BJ (cell line): ENCODE results near the gene XBP1. TPM values are rescaled to one million over a fixed set of nuclear protein-coding genes. Genes with fewer than 3 reads are reported as not detected.

ENCODE experiments used
- CTCF ChIA-PET: fragments of 350-600 bp; formaldehyde crosslinking; extraction: SDS; loops from one replicate; lab custom pipeline; 2021; ENCODE audit warnings: antibody characterized with exemption, inconsistent platforms; lab: Yijun Ruan, JAX
- POLR2A ChIA-PET: fragments of 300-600 bp; sonication (Branson Sonifier 250); formaldehyde crosslinking; extraction: SDS; loops from one replicate; lab custom pipeline; 2021; ENCODE audit warnings: antibody characterized with exemption; lab: Charles Lee
- DNase-seq: peaks from one replicate; pipeline ENCODE4 v3.0.0-alpha.2; 2011; ENCODE audit warnings: low read depth
- H3K27me3 ChIP-seq: 2 replicates; pipeline ENCODE4 v1.6.0; 2011; ENCODE audit warnings: low read length; ENCODE audit not compliant: control insufficient read depth, insufficient read depth
- H3K36me3 ChIP-seq: 2 replicates; pipeline ENCODE4 v1.5.1; 2011; ENCODE audit warnings: low read length; ENCODE audit not compliant: control insufficient read depth, insufficient read depth
- H3K4me3 ChIP-seq: 2 replicates; pipeline ENCODE4 v1.5.1; 2011; ENCODE audit warnings: low read depth, mild to moderate bottlenecking, control low read depth, low read length
- CTCF ChIP-seq: IDR thresholded peaks from 2 replicates; pipeline ENCODE4 v1.5.1; 2011; ENCODE audit warnings: low read depth, mild to moderate bottlenecking, control low read depth, inconsistent platforms, low read length, moderate library complexity; ENCODE audit not compliant: insufficient read depth
- polyA plus RNA-seq: library from polyadenylated mRNA; depleted of rRNA; stranded (reverse); fragments of >200 nt; gene quantifications from 2 replicates; pipeline ENCODE4 v1.2.3, GENCODE V29; 2011

XBP1 gene
- polyA plus RNA-seq, 1 experiment, result 223 TPM

GRCh38 chr22:28838971-28839370 is 38.6 kb upstream of the XBP1 start:
- CTCF ChIA-PET, result interaction anchor here (0.6 to 1.1 kb wide), 3 partner anchors 21 to 238 kb away, joined by 3 read pairs; no protein-coding TSS in a partner anchor
- no peaks in the 10 kb centered on the region for H3K36me3 ChIP-seq
- DNase-seq, result no peak
- POLR2A ChIA-PET, result no interaction called here
- H3K27me3 ChIP-seq, result no peaks in the 10 kb centered on the region
- no peak for TF ChIP-seq CTCF
- no peak overlapping the region for H3K4me3 ChIP-seq

- POLR2A ChIA-PET, result no interaction called here
- H3K27me3 ChIP-seq, result no peaks in the 10 kb centered on the region
- TF ChIP-seq CTCF, result no peak
- CTCF ChIA-PET, result interaction anchor here (0.9 to 3.1 kb wide), 3 partner anchors 9 to 237 kb away, joined by 3 to 17 read pairs (median 6); no protein-coding TSS in a partner anchor
- no peaks in the 10 kb centered on the region for H3K36me3 ChIP-seq
- DNase-seq, result no peak
- no peak overlapping the region for H3K4me3 ChIP-seq
Measured at GRCh38 chr22:28837640-28838039, 37.3 kb upstream of the XBP1 start.

GRCh38 chr22:28835630-28836189 is 35.3 kb upstream of the XBP1 start:
- POLR2A ChIA-PET, result no interaction called here
- CTCF ChIA-PET, result interaction anchor here (0.9 to 3.1 kb wide), 2 partner anchors 10 to 235 kb away, joined by 3 to 17 read pairs; no protein-coding TSS in a partner anchor
- no peaks in the 10 kb centered on the region for H3K27me3 ChIP-seq
- no peak for DNase-seq
- no peak for TF ChIP-seq CTCF
- H3K36me3 ChIP-seq, result 0 out of 2 replicates have a peak, but pooled peaks cover 2% of the 10 kb centered on the region
- H3K4me3 ChIP-seq, result no peak overlapping the region

- no peak for DNase-seq
- no peak overlapping the region for H3K4me3 ChIP-seq
- no peak for TF ChIP-seq CTCF
- ChIA-PET CTCF (interaction anchor here (1.8 to 9.0 kb wide), 2 partner anchors 207 to 233 kb away, joined by 4 to 154 read pairs; no protein-coding TSS in a partner anchor), POLR2A (no interaction called here)
- 0 out of 2 replicates have a peak, but pooled peaks cover 2% of the 10 kb centered on the region for H3K36me3 ChIP-seq
- H3K27me3 ChIP-seq, result no peaks in the 10 kb centered on the region
Measured at GRCh38 chr22:28833276-28833923, 33.0 kb upstream of the XBP1 start.

- ChIA-PET CTCF (interaction anchor here (1.4 to 9.0 kb wide), 3 partner anchors 208 to 232 kb away, joined by 3 to 154 read pairs (median 4); no protein-coding TSS in a partner anchor), POLR2A (no interaction called here)
- DNase-seq, result no peak
- no peaks in the 10 kb centered on the region for H3K27me3 ChIP-seq
- no peak for TF ChIP-seq CTCF
- H3K4me3 ChIP-seq, result no peak overlapping the region
- H3K36me3 ChIP-seq, result 0 out of 2 replicates have a peak, but pooled peaks cover 2% of the 10 kb centered on the region
Measured at GRCh38 chr22:28832731-28833130, 32.4 kb upstream of the XBP1 start.
